GM12878 (cell line): ENCODE data around the gene RAF1. TPM values are rescaled to one million over a fixed set of nuclear protein-coding genes. Genes with fewer than 3 reads are reported as not detected.

Experiments used
- ATAC-seq: fragments of 200-7000 bp; cut with Tn5 transposase; 3 replicates; pipeline ENCODE4 v1.9.1; 2020; ENCODE audit warnings: mild to moderate bottlenecking, moderate library complexity
- BruUV-seq: library from RNA; stranded (reverse); fragments of 400-500 nt; replicated peaks from 2 replicates; lab custom pipeline; 2021; lab: Mats Ljungman, UMichigan
- CTCF ChIA-PET: fragments of 300-600 bp; sonication (Branson Sonifier 250); formaldehyde crosslinking; extraction: SDS; loops from one replicate; lab custom pipeline; 2021; ENCODE audit warnings: inconsistent platforms; lab: Yijun Ruan, JAX
- POLR2A ChIA-PET: fragments of 350-600 bp; formaldehyde crosslinking; extraction: SDS; loops from one replicate; lab custom pipeline; 2021; ENCODE audit warnings: inconsistent platforms; lab: Charles Lee
- RAD21 ChIA-PET: fragments of 300-600 bp; sonication (Branson Sonifier 250); formaldehyde crosslinking; loops from one replicate; lab custom pipeline; 2023; ENCODE audit warnings: antibody characterized with exemption; ENCODE audit not compliant: unreplicated experiment; lab: Charles Lee
- SMC1A ChIA-PET: fragments of 300-600 bp; sonication (Branson Sonifier 250); formaldehyde crosslinking; loops from one replicate; lab custom pipeline; 2023; ENCODE audit not compliant: unreplicated experiment, uncharacterized antibody; lab: Charles Lee
- DNase-seq: peaks from one replicate; pipeline ENCODE4 v3.0.0-alpha.2; 2011; ENCODE audit warnings: low read depth, low spot score
- FAIRE-seq: peaks from 3 replicates; lab custom pipeline; 2011; peaks lifted over from hg19 to GRCh38; lab: Jason Lieb, UNC
- H2AFZ ChIP-seq: 2 replicates; pipeline ENCODE4 v1.6.0; 2011; ENCODE audit warnings: low read depth, low read length, control low read depth; ENCODE audit not compliant: control insufficient read depth
- H3K27ac ChIP-seq: 2 replicates; pipeline ENCODE4 v1.5.1; 2011; ENCODE audit warnings: control low read depth; ENCODE audit not compliant: control insufficient read depth, insufficient read depth
- H3K27me3 ChIP-seq, 2 experiments: replicated peaks in 1 of 2; 2 replicates each; pipeline versions ENCODE4 v1.6.0 to v1.6.1; 2011; ENCODE audit warnings: low read length in 1 of 2; ENCODE audit not compliant: control insufficient read depth in 2 of 2, insufficient read depth in 2 of 2
- H3K36me3 ChIP-seq, 2 experiments: 2 replicates each; pipeline ENCODE4 v1.5.1; 2011; ENCODE audit warnings: low read length in 1 of 2; ENCODE audit not compliant: control insufficient read depth in 2 of 2, insufficient read depth in 2 of 2
- H3K4me1 ChIP-seq: 2 replicates; pipeline ENCODE4 v1.6.1; 2011; ENCODE audit warnings: mild to moderate bottlenecking, low read length, moderate library complexity, mixed read lengths; ENCODE audit not compliant: control insufficient read depth, insufficient read depth
- H3K4me2 ChIP-seq: 2 replicates; pipeline ENCODE4 v1.6.0; 2011; ENCODE audit warnings: control low read depth; ENCODE audit not compliant: control insufficient read depth, insufficient read depth
- H3K4me3 ChIP-seq: fragments of 200-600 bp; sonication (generic); 2 replicates; pipeline ENCODE4 v1.5.1; 2016
- H3K79me2 ChIP-seq: 2 replicates; pipeline ENCODE4 v1.6.0; 2011; ENCODE audit warnings: low read length; ENCODE audit not compliant: control insufficient read depth, insufficient read depth
- H3K9ac ChIP-seq: 2 replicates; pipeline ENCODE4 v1.8.0; 2011; ENCODE audit warnings: low read length, control low read depth, mixed read lengths; ENCODE audit not compliant: control insufficient read depth, insufficient read depth
- H3K9me3 ChIP-seq: replicated peaks from 3 replicates; pipeline ENCODE4 v1.5.1; 2011; ENCODE audit warnings: mild to moderate bottlenecking, low read length; ENCODE audit not compliant: control insufficient read depth, insufficient read depth
- H4K20me1 ChIP-seq: 2 replicates; pipeline ENCODE4 v1.6.0; 2011; ENCODE audit not compliant: control insufficient read depth, insufficient read depth
- BRCA1 ChIP-seq: IDR thresholded peaks from 2 replicates; pipeline ENCODE4 v1.6.1; 2011; ENCODE audit warnings: low read depth, low read length, improper control_type of control experiment
- CBFB ChIP-seq: IDR thresholded peaks from 2 replicates; pipeline ENCODE4 v1.6.1; 2016; ENCODE audit warnings: antibody characterized with exemption, low read depth
- FOXM1 ChIP-seq: IDR thresholded peaks from 2 replicates; pipeline ENCODE4 v1.6.1; 2012; ENCODE audit warnings: low read depth, mild to moderate bottlenecking, inconsistent platforms, low read length, moderate library complexity
- HCFC1 ChIP-seq: fragments of 150-350 bp; IDR thresholded peaks from 2 replicates; pipeline ENCODE4 v1.6.1; 2014; ENCODE audit warnings: low read length
- HDAC2 ChIP-seq: fragments of 200-600 bp; sonication (generic); IDR thresholded peaks from 2 replicates; pipeline ENCODE4 v1.6.1; 2017
- KAT2A ChIP-seq: conservative IDR thresholded peaks from 2 replicates; pipeline ENCODE4 v1.6.1; 2011; ENCODE audit warnings: low read depth, low read length; ENCODE audit not compliant: control insufficient read depth
- MXI1 ChIP-seq: fragments of 150-350 bp; IDR thresholded peaks from 2 replicates; pipeline ENCODE4 v1.6.1; 2011; ENCODE audit warnings: low read depth, mild to moderate bottlenecking, inconsistent platforms, low read length, improper control_type of control experiment
- MYB ChIP-seq: fragments of 150-350 bp; IDR thresholded peaks from 2 replicates; pipeline ENCODE4 v1.6.1; 2014; ENCODE audit warnings: mild to moderate bottlenecking, low read depth, low read length, borderline replicate concordance
- MYC ChIP-seq: IDR thresholded peaks from 2 replicates; pipeline ENCODE4 v1.6.1; 2011; ENCODE audit warnings: mild to moderate bottlenecking, low read length, moderate library complexity, inconsistent platforms; ENCODE audit not compliant: insufficient read depth, insufficient replicate concordance, insufficient read length, severe bottlenecking
- NBN ChIP-seq: fragments of 450-650 bp; IDR thresholded peaks from 2 replicates; pipeline ENCODE4 v1.6.1; 2016
- RB1 ChIP-seq: fragments of 450-650 bp; formaldehyde crosslinking; IDR thresholded peaks from 2 replicates; pipeline ENCODE4 v1.6.1; 2017; ENCODE audit warnings: mild to moderate bottlenecking, borderline replicate concordance
- RBBP5 ChIP-seq: fragments of 200-600 bp; sonication (generic); conservative IDR thresholded peaks from 2 replicates; pipeline ENCODE4 v1.6.1; 2016
- RELA ChIP-seq: fragments of 450-650 bp; IDR thresholded peaks from 2 replicates; pipeline ENCODE4 v1.8.0; 2014; ENCODE audit warnings: borderline replicate concordance; ENCODE audit not compliant: partially characterized antibody
- SMARCA5 ChIP-seq: fragments of 450-650 bp; IDR thresholded peaks from 2 replicates; pipeline ENCODE4 v1.6.1; 2017; ENCODE audit warnings: mild to moderate bottlenecking
- ZNF274 ChIP-seq: IDR thresholded peaks from one replicate; pipeline ENCODE4 v1.8.0; 2011; ENCODE audit not compliant: insufficient read length, insufficient read depth
- WGBS: methylation state at CpG from one replicate; pipeline ENCODE4 v1.1.6; 2016; ENCODE audit warnings: low lambda C conversion rate; ENCODE audit not compliant: insufficient replicate concordance, insufficient coverage; ENCODE audit errors: missing lambda C conversion rate; 5-methylcytosine and 5-hydroxymethylcytosine counted together
- in situ Hi-C: fragments of 300-500 bp; cut with MboI; formaldehyde crosslinking; loops from 9 replicates; pipeline ENCODE4 v1.14.3; 2018; ENCODE audit warnings: mixed read lengths
- intact Hi-C: fragments of 100-400 bp; cut with micrococcal nuclease; formaldehyde crosslinking; loops from one replicate; pipeline ENCODE4 v1.14.2; 2022; ENCODE audit not compliant: unreplicated experiment
- polyA plus RNA-seq, 11 experiments: library from polyadenylated mRNA; depleted of rRNA in 4 of 11; unstranded in 6 of 11; stranded (reverse) in 5 of 11; fragments of >200 nt; fragmentation: Nextera tagmentation in 4 of 11; fragmentation: Illumina TruSeq in 1 of 11; extraction: Ambion mirVana in 4 of 11; extraction: Trizol in 1 of 11; gene quantifications; 1 replicate in 1 of 11; 2 replicates in 10 of 11; pipeline versions ENCODE4 v1.2.1 to v1.2.3, GENCODE V29; 2011 to 2016; ENCODE audit warnings: inconsistent platforms in 2 of 11, missing spikeins in 2 of 11, low read depth in 1 of 11
- total RNA-seq, 4 experiments: library from RNA; depleted of rRNA in 3 of 4; stranded (reverse); fragments of >200 nt in 3 of 4; fragmentation: Illumina TruSeq in 1 of 4; extraction: Trizol in 1 of 4; gene quantifications; 2 replicates each; pipeline versions ENCODE4 v1.2.1 to v1.2.3, GENCODE V29; 2013 to 2021
- TF ChIP-seq, protein P1 (sequence below): fragments of 450-650 bp; IDR thresholded peaks from 2 replicates; pipeline ENCODE4 v1.6.1; 2017; ENCODE audit warnings: mild to moderate bottlenecking, moderate library complexity
- TF ChIP-seq, protein P2 (sequence below): IDR thresholded peaks from 2 replicates; pipeline ENCODE4 v1.6.1; 2012; ENCODE audit warnings: mild to moderate bottlenecking, low read depth, low read length

RAF1 gene
- total and polyA plus RNA-seq, 10 of the 15 experiments (the other 5 are each of a cell fraction or from before 2014, with no cell fraction given) = 20.4 to 151 (median 77.8) TPM

DNA sequence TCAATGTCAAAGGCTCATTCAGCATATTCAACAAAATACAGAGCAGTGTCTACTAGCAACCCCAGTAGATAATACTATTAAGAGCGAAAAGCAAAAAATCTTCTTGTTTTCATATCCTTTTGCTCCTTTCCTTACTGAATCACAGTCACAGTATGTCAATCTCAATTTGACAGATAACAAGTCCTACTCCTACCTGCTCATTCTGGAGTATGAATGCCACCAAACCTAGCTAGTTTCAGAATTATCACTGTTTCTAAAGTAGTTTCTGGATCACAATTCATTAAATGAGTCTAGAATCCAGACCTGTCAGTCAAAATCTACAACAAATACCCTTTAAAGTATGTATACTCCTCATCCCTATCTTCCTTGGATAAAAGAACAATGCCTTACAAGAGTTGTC lies 55.5 kb downstream of the RAF1 start (continued):
- TF ChIP-seq, protein P1, sequence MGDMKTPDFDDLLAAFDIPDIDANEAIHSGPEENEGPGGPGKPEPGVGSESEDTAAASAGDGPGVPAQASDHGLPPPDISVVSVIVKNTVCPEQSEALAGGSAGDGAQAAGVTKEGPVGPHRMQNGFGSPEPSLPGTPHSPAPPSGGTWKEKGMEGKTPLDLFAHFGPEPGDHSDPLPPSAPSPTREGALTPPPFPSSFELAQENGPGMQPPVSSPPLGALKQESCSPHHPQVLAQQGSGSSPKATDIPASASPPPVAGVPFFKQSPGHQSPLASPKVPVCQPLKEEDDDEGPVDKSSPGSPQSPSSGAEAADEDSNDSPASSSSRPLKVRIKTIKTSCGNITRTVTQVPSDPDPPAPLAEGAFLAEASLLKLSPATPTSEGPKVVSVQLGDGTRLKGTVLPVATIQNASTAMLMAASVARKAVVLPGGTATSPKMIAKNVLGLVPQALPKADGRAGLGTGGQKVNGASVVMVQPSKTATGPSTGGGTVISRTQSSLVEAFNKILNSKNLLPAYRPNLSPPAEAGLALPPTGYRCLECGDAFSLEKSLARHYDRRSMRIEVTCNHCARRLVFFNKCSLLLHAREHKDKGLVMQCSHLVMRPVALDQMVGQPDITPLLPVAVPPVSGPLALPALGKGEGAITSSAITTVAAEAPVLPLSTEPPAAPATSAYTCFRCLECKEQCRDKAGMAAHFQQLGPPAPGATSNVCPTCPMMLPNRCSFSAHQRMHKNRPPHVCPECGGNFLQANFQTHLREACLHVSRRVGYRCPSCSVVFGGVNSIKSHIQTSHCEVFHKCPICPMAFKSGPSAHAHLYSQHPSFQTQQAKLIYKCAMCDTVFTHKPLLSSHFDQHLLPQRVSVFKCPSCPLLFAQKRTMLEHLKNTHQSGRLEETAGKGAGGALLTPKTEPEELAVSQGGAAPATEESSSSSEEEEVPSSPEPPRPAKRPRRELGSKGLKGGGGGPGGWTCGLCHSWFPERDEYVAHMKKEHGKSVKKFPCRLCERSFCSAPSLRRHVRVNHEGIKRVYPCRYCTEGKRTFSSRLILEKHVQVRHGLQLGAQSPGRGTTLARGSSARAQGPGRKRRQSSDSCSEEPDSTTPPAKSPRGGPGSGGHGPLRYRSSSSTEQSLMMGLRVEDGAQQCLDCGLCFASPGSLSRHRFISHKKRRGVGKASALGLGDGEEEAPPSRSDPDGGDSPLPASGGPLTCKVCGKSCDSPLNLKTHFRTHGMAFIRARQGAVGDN = no peak
- no peak for TF ChIP-seq CBFB
- no peak for TF ChIP-seq RB1
- TF ChIP-seq HCFC1 = no peak
- TF ChIP-seq BRCA1 = no peak
- no peak for TF ChIP-seq ZNF274
- no peak for TF ChIP-seq SMARCA5
- no peak for TF ChIP-seq MYC
- TF ChIP-seq NBN = no peak

DNA sequence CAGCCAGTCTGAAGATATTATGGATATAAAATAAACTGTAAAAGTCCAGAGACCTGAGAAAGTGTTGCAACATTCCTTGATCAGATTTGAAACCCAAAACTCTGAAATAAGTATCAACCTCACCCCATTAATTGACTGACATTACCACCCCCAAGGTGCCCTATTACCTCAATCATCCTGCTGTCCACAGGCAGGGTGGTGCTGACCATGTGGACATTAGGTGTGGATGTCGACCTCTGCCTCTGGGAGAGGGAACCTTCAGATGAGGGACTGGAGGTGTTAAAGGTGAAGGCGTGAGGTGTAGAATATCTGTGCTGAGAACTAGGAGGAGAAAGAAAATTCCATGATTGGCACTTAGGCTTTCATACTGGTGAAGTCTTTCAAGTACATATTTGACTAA lies 59.9 kb downstream of the RAF1 start:
- H3K4me2 ChIP-seq = no peak overlapping the region
- DNase-seq (no peak), FAIRE-seq (no peak)
- CTCF ChIA-PET = no interaction called here
- H3K27ac ChIP-seq = no peak overlapping the region
- H3K4me3 ChIP-seq = no peak overlapping the region
- no peaks in the 10 kb centered on the region; the same call in 1 of the 2 replicates for H3K79me2 ChIP-seq
- H4K20me1 ChIP-seq = no peaks in the 10 kb centered on the region
- WGBS = 97% methylated on average over 2 of the region's 2 CpGs
- TF ChIP-seq MXI1 (no peak), FOXM1 (no peak), MYB (no peak), RBBP5 (no peak), KAT2A (no peak), RELA (no peak), HDAC2 (no peak)
- TF ChIP-seq, protein P2, sequence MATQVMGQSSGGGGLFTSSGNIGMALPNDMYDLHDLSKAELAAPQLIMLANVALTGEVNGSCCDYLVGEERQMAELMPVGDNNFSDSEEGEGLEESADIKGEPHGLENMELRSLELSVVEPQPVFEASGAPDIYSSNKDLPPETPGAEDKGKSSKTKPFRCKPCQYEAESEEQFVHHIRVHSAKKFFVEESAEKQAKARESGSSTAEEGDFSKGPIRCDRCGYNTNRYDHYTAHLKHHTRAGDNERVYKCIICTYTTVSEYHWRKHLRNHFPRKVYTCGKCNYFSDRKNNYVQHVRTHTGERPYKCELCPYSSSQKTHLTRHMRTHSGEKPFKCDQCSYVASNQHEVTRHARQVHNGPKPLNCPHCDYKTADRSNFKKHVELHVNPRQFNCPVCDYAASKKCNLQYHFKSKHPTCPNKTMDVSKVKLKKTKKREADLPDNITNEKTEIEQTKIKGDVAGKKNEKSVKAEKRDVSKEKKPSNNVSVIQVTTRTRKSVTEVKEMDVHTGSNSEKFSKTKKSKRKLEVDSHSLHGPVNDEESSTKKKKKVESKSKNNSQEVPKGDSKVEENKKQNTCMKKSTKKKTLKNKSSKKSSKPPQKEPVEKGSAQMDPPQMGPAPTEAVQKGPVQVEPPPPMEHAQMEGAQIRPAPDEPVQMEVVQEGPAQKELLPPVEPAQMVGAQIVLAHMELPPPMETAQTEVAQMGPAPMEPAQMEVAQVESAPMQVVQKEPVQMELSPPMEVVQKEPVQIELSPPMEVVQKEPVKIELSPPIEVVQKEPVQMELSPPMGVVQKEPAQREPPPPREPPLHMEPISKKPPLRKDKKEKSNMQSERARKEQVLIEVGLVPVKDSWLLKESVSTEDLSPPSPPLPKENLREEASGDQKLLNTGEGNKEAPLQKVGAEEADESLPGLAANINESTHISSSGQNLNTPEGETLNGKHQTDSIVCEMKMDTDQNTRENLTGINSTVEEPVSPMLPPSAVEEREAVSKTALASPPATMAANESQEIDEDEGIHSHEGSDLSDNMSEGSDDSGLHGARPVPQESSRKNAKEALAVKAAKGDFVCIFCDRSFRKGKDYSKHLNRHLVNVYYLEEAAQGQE = peak; percentile 46; the same call in 1 of the 2 replicates
- TF ChIP-seq, all 136 proteins: peak for 1
- POLR2A ChIA-PET = no interaction called here
- H3K36me3 ChIP-seq = peaks cover 4 to 35% of the 10 kb centered on the region in 2 experiments
- H3K9me3 ChIP-seq = no peaks in the 10 kb centered on the region
- RAD21 ChIA-PET = no interaction called here
- H3K9ac ChIP-seq = no peak overlapping the region
- no peak overlapping the region for H2AFZ ChIP-seq
- H3K27me3 ChIP-seq = no peaks in the 10 kb centered on the region
- in situ Hi-C loops (no loop called here), intact Hi-C loops (no loop called here)
- no peak for ATAC-seq
- H3K4me1 ChIP-seq = no peaks in the 10 kb centered on the region
- BruUV-seq = no TSS peak
- SMC1A ChIA-PET = no interaction called here
